GM18519 (cell line): ENCODE results near the gene PARN.

Source experiments
- ATAC-seq: cut with Tn5 transposase; IDR thresholded peaks from one replicate; pipeline ENCODE4 v1.9.1; 2021; ENCODE audit warnings: mild to moderate bottlenecking, moderate library complexity; ENCODE audit not compliant: unreplicated experiment, low FRiP score

The PARN gene

DNA sequence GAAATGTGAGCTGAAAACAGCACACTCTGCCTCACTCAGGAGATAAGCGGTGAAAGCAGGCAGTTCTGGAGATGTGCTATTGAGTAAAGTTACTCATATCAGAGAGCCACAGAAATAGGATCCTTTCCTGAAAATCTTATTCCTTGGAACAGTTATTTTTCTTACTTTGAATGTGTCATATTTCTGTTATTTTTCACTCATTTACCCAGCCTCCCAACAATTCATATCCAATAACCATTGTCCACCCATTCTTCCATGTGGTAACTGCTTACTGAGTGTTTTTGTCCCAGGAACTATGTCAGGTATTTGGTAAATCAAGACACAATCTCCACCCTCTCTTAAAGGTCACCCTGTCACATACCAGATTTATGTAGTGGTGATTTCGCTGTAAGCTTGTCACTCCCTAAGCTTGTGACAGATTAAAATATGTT is 144.9 kb downstream of the PARN start:
- no peak for ATAC-seq

DNA sequence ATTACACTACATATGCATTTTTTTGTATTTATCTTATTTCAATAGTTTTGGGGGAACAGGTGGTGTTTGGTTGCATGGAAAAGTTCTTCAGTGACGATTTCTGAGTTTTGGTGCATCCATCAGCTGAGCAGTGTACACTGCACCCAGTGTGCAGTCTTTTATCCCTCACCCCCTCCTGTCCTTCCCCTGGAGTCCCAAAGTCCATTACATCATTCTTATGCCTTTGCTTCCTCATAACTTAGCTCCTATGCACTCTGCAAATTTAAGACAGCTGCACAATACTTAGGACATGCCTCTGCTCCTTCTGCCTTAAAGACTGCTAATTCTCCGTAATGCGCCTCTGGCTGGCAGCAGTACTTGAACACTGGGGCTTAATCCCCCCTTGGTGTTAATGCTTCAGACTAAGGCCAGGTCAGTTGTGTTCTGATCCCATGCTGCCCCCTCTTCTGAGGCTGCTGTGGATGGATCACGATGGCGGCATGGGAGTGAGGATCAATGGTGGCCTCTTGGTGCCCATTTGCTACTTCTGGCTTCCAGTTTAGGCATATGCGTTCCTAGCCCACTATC is 146.2 kb downstream of the PARN start:
- ATAC-seq: no peak

DNA sequence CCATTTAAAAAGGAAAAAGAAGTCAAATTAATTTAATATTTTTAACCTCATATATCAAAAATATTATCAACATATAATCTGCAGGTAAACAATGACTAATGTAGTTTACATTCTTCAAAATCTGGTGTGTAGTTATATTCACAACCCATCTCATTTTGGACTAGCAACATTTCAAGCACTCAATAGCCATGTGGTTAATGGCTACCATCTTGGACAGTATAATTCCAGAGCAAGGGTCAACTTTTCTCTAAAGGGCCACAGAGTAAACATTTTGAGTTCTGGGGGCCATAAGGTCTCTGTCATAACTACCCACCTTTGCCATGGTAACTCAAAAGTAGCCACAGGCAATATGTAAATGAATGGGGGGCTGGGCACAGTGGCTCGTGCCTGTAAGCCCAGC is 153.9 kb downstream of the PARN start:
- no peak for ATAC-seq

DNA sequence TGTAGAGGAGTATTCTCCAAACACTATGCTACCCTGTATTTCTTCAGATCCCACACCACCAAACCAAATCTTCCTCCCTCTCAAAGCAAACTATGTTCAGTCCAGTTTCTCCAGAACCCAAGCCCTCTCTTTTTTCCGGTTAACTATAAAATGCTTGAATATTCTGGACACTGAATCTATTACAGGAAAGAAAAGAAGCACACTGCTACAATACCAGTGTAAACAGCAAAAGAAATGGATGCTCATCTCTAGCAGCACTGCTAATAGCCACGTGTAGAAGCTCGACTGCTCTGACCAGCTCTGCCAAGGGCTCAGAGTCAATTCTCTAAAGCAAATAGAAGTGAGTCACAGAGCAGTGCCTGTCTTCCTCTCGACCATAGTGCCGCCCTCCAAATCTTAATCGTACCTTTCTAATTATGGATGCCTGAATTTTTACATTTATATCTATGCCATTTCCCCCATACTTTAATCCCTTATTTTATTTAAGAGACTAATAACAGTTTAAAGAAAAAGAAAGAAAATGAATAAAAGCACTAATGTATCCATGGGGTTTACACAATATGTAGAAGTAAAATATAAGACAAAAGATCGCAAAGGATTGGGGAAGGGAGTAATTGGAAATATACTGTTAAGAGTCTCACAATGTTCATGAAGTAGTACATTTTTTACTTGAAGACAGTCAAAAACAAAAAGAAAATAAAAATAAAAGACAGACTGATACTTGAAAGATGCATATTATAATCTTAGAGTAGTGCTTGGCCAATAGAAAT is 154.5 kb downstream of the PARN start:
- no peak for ATAC-seq

DNA sequence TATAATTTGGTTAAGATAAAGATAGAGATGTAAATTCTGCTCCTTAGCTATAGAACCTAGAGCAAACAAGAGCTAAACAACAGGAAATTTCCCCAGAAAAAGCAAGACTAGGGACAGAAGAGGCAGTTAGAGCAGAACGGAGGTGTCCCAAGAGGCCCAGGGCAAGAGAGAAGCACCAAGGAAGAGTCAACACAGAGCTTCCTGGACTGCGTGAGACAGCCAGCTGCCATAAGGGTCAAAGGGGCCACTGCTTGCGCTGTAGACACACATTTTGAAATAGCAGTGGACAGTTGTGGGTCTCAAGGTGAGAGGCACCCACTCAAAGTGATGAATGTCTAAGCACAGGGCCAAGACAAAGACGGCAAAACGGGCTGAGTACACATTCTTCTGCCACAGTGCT is 156.6 kb downstream of the PARN start:
- no peak for ATAC-seq

DNA sequence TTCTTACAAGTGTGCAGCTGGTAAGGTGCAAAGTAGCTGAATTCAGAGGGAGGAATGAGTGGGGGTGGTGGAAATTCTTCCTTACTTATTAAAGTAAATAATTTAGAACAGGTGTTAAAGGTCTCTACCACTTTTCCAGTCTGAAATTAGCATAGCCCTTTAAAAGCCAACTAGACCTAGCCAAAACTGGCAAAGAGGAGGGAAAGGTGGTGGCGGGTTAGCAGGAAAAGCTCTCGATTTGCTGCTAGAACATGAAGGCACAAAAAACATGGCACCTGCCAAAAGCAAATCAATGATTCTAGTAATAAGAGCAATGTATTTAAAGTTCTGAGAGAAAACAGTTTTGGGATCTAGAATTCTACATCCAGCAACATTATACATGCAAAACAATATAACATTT is 157.7 kb downstream of the PARN start:
- ATAC-seq: no peak

DNA sequence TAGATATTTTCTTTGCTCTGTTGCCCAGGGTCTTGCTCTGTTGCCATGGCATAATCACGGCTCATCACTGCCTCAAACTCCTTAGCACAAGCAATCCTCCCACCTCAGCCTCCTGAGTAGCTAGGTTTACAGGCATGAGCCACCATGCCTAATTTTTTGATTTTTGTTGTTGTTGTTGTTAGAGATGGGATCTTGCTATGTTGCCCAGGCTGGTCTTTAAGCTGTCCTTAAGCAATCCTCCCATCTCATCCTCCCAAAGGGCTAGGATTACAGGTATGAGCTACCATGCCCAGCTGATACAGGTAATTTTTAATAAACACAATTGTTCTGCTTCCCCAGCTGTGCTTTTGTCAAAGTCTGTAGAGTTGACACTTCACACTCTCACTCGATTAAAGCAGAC is 159.3 kb downstream of the PARN start:
- no peak for ATAC-seq

DNA sequence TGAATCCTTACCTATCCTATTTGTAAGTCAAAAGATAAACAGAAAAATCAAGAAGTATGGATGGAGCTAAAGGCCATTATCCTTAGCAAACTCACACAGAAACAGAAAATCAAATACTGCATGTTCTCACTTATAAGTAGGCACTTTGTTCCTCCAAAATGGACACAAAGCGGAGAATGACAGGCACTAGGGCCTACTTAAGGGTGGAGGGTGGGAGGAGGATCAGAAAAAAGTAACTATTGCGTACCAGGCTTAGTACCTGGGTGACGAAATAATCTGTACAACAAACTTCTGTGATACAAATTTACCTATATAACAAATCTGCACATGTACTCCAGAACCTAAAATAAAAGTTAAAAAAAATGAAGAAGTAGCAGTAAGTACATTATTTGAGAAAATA is 164.3 kb downstream of the PARN start:
- ATAC-seq: no peak

DNA sequence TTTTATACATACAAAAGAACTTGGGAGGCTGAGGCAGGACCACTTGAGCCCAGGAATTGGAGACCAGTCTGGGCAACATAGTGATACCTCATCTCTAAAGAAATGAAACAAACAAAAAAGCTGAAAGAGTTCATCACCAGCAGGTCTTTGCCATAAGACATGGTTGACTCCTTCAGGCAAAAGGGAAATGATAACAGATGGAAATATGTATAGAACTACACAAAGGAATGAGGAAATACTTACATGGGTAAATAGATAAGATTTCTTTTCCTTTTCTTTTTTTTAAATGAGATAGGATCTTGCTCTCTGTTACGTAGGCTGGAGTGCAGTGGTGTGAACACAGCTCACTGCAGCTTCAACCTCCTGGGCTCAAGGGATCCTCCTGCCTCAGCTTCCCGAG is 165.3 kb downstream of the PARN start:
- no peak for ATAC-seq

DNA sequence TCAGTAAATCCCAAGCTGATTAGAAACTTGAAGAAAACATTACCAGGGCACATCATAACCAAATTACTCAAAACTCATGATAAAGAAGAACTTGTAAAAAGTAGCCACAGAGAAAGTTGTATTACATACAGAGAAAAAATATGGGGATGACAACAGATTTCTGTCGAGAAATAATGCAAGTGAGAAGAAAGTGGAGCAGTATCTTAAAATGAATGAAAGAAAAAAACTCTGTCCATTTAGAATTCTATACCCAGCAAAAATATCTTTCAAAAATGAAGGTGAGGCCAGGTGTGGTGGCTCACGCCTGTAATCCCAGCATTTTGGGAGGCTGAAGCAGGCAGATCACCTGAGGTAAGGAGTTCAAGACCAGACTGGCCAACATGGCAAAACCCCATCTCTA is 165.9 kb downstream of the PARN start:
- ATAC-seq: no peak

DNA sequence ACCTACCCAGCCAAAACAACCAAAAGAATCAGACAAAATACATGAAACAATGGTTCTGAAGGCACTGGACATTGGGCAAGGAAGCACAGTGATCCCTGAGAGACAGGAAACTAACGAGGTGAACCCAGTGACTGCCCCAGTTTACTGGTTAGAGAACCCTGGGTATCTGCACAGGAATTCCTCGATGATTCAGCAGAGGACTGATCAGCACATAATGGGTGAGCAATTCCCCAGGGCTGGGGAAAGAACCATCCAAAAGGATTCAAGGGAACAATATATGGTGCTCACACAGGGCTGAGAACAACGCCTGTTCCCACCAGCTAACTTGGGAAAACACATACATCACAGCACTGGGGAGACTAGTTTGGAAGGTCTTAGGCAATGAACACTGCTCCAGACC is 167.2 kb downstream of the PARN start:
- no peak for ATAC-seq

DNA sequence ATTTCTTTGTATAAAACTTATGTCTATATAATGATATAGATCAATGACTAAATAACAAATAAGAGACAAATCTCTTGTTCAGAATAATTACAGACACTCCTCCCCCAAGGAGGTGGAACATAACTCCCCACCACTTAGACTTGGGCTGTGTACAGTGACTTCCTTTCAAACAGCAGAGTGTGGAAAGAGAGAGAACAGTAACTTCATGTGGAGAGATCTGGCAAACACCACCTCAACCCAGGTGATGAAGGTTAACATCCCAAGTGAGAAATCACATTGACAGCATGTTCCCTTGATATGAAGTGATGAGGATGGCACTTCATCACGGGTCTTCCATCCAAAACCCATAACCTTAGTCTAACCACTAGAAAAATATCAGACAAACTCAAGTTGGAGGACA is 169.3 kb downstream of the PARN start:
- no peak for ATAC-seq

DNA sequence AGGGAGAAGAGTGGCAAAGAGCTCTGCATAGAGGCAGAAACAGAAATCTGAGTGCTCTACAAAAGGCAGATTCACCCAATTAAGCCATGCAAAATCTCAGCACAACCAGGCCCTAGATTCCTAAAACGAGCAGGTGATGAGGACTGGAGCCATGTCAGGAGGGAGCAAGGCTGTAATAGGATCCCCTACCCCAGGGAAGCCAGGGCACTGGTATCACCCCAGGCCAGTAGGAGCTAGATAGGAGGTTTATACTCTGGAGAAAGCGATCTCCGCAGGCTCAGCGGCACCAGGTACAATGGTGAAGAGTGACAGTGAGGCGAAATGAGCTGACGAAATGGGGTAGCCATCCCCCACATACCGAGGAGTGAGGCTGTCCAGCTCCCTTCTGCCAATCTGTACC is 171.5 kb downstream of the PARN start:
- ATAC-seq: no peak

DNA sequence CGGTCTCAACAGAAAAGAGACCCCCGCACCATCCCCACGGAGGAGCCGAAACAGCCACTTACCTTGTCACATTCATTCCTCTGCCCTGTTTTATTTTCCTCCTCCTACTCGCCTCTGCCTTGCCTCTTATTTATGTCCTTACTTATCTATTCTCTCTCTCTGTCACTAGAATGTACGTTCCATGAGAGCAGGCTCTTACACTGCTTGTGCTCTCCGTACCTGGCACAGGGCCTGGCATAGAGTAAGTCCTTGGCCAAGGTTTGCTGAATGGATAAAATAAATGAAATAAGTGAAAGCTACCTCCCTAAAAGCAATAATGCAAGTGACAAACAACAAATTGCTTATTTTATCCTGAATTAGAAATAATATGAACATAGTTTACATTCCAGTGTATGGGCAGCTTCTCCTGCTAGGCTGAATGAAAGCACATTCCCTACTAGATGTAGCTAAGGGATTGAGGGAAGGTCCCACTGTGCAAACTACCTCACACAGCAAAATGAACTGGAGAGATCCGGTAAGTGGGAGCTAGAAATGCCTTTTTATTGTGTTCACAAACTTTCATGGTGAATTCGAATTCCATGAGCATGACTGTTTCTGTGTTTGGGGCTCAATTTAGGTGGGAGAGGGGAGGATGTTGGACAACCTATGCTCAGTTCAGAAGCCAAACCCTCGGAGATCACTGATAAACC is 173.1 kb downstream of the PARN start:
- no peak for ATAC-seq

DNA sequence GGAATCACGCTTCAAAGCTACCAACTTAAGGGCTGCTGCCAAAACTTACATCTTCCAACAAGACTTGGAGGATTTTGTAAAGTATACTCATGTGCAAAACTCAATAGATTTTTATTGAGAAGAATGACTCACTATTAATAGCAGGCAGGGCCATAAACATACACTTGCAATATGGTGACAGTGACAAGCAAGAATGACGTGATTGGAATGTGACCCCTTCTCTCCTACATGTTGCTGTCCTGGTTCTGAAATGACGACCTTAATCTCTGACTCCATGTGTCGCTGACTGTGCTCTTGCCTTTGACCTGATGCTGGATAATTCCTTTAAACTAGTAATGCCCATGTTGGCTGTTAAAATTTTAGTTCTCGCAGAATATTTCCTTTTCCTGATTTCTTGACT is 174.5 kb downstream of the PARN start:
- ATAC-seq: no peak

DNA sequence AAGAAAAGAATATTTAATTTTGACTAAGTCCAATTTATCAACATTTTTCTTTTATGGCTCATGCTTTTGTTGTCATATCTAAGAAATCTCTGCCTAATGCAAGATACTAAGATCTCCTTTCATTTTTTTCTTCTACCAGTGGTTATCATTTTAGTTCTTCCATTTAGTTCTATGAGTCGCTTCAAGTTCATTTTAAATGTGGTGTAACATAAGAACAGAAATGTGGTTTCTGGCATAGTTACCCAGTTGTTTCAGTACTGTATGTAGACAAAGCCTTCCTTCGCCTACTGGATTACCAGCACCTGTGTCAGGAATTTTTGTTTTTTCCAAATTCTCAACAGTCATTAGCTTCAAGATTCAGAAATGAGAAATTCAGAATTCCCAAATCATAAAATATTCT is 175.7 kb downstream of the PARN start:
- ATAC-seq: no peak

DNA sequence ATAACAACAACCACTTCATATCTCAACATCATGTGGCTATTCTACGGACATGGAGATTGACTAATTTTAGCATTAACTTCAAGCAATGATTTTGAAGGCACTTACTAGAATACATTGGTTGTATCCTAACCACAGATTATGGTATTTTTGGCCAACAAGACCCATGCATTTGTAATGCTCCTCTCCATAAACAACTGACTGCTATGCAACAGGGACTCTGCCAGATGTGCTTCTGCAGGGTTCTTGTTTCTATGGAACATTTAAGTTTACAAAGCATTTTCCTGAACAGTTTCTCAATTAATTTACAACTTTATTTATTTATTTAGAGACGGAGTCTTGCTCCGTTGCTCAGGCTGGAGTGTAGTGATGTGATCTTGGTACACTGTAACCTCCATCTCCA is 178.0 kb downstream of the PARN start:
- ATAC-seq: no peak

DNA sequence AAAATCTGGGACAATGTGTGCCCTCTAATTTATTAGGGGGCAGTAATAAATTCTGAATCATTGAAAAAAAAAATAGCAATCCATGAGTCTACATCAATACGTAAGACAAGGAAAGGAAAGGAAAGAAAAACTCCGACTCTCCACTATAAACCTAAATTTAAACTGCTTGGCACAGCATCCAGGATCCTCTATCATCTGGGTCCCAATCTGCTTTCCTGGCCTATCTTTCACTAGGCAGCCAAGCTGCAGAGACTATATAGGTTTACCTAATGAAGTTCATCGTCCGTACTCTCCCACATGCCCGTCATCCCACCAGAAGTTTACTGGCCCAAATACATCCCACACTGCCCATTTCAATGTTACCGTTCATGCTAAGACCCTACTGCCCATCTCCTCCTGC is 179.2 kb downstream of the PARN start:
- no peak for ATAC-seq

DNA sequence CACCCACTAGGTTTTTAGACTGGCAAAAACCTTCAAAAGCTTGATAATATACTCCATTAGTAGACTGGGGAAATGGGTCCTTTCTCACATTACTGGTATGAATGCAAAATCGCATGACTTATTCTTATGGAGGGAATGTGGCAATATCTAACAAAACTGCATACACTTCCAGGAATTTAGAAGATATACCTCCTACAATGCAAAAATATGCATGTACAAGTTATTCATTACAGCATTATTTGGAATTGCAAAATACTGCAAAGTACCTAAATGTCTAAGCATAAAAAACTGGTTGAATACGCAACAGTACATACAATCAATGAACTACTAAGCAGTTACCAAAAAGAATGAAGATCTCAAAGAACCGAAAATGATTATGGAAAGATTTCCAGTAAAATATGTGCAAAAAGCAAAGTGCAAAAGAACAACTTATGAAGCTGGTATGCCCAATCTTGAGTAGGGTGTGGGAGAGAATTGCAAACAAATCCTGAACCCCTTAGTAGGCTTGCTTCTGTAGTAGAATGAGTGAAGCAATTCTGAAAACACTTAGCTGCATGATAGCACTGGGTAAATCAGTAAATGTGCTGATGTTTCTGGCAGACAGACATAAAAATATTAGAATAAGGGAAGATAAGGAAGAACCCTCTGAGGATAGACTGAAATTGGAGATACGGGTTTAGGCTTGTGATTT is 180.1 kb downstream of the PARN start:
- ATAC-seq: no peak

DNA sequence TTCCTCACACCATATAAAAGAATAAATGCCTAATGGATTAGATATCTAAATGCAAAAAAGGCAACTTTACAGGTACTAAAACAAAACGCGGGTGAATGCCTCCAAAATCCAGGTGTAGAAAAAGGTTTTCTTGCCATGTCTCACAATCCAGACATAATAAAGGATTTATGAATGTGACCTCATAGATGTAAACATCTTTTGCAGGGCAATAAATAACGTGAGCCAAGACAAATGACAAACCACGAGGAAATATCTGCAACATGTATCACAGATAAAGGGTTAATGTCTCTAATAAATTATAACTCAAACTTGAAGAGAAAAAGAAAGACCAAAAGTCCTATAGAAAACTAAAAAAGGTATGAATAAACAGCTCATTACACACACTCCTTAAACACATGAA is 180.7 kb downstream of the PARN start:
- ATAC-seq: no peak

DNA sequence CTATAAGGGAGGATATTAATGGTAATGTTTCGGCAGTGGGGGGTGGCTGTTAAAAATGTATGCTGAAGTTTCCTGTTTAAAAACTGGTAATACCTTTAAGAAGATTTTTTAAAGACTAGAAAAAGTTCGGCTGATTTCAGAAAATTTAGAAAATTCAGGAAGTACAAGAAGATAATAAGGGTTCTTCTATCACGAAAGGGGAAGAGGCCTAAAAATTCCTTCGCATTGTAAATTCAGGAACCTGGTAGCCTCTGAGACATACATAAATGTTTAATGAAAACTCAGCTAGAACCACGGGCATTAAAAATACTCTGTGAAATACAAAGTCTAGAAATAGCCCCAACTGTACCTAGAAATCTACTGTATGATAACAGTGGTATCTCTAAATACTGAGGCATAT is 181.2 kb downstream of the PARN start:
- ATAC-seq: no peak
